Left lung (tissue), 10 donors: ENCODE data around the gene YAP1. TPM values are rescaled to one million over a fixed set of nuclear protein-coding genes. Genes with fewer than 3 reads are reported as not detected.
"Not testable (repeated sequence)": the region's sequence is repeated elsewhere in the genome, so short reads cannot be mapped to it uniquely, and the experiment has no call there.

Experiments used
- ATAC-seq: fragments of 200-7000 bp; cut with Tn5 transposase; one replicate; pipeline ENCODE4 v1.9.1; 2020; ENCODE audit warnings: moderate library complexity
- DNase-seq, 4 donors: peaks; one replicate each; pipeline ENCODE4 v3.0.0-alpha.2; 2013 to 2020
- H3K27ac ChIP-seq, 2 donors: fragments of 200-600 bp; sonication (generic) in 1 of 2; one replicate each; pipeline versions ENCODE4 v1.5.0 to v1.8.0; 2020 to 2021
- H3K27me3 ChIP-seq, 2 donors: fragments of 200-600 bp; sonication (generic) in 1 of 2; one replicate each; pipeline versions ENCODE4 v1.5.0 to v1.8.0; 2020 to 2021
- H3K36me3 ChIP-seq, 2 donors: fragments of 200-600 bp; sonication (generic) in 1 of 2; one replicate each; pipeline versions ENCODE4 v1.5.0 to v1.8.0; 2020 to 2021
- H3K4me1 ChIP-seq, 2 donors: fragments of 200-600 bp; one replicate each; pipeline ENCODE4 v1.8.0; 2021
- H3K4me3 ChIP-seq, 2 donors: fragments of 200-600 bp; sonication (generic) in 1 of 2; one replicate each; pipeline versions ENCODE4 v1.5.0 to v1.8.0; 2020 to 2021; ENCODE audit warnings: mild to moderate bottlenecking in 1 of 2
- H3K9me3 ChIP-seq, 2 donors: fragments of 200-600 bp; sonication (generic) in 1 of 2; one replicate each; pipeline versions ENCODE4 v1.5.0 to v1.8.0; 2020 to 2021
- CTCF ChIP-seq, 2 donors: fragments of 200-600 bp; sonication (generic) in 1 of 2; IDR thresholded peaks; one replicate each; pipeline versions ENCODE4 v1.5.0 to v1.8.0; 2021; ENCODE audit warnings: antibody characterized with exemption in 2 of 2
- intact Hi-C, 2 donors: fragments of 100-400 bp; cut with DNase I; formaldehyde crosslinking; loops; one replicate each; pipeline versions ENCODE4 v1.11.2 to v1.14.2; 2022
- polyA plus RNA-seq, 6 donors: library from polyadenylated mRNA; unstranded; fragments of 120-200 nt; gene quantifications; one replicate each; pipeline ENCODE4 v1.2.1, GENCODE V29; 2013; ENCODE audit not compliant: insufficient read length in 6 of 6
- total RNA-seq, 2 donors: library from RNA; stranded (reverse); fragmentation: NEBNext Ultra II Directional; extraction: Animal tissue kit (Norgen Biotek cat#: 25700); gene quantifications; one replicate each; pipeline ENCODE4 v1.2.1, GENCODE V29; 2021
- donor health status: DM: no; HTN: yes; CAD: no.
- donor health status: DM: no; HTN: no; CAD: no.

The YAP1 gene
- total and polyA plus RNA-seq, 8 donors: 105 to 384 (median 335) TPM

- Histone ChIP-seq H3K27ac (no peak overlapping the region), H3K27me3 (no peaks in the 10 kb centered on the region), H3K9me3 (peaks cover 0 to 3% of the 10 kb centered on the region in 2 donors), H3K4me1 (no peaks in the 10 kb centered on the region), H3K36me3 (no peaks in the 10 kb centered on the region), H3K4me3 (no peak overlapping the region)
- no peak for TF ChIP-seq CTCF (IDR thresholded peaks at IDR 0.05)
- DNase-seq (no peak), ATAC-seq (no peak)
- intact Hi-C loops: no loop called here
These were observed 86.6 kb downstream of the YAP1 start for GRCh38 chr11:102196816-102197215.

- H3K27me3 ChIP-seq: no peaks in the 10 kb centered on the region
- peaks cover 0 to 3% of the 10 kb centered on the region in 2 donors for H3K9me3 ChIP-seq
- H3K36me3 ChIP-seq: no peaks in the 10 kb centered on the region
- H3K27ac ChIP-seq: no peak overlapping the region
- DNase-seq (no peak), ATAC-seq (no peak)
- no peak for TF ChIP-seq CTCF (IDR thresholded peaks at IDR 0.05)
- intact Hi-C loops: no loop called here
- no peak overlapping the region for H3K4me3 ChIP-seq
- no peaks in the 10 kb centered on the region for H3K4me1 ChIP-seq
These were observed 87.5 kb downstream of the YAP1 start for GRCh38 chr11:102197670-102198139.

- intact Hi-C loops: no loop called here
- TF ChIP-seq CTCF (IDR thresholded peaks at IDR 0.05): no peak
- no peak for DNase-seq
- no peaks in the 10 kb centered on the region for H3K27me3 ChIP-seq
- no peak for ATAC-seq
- H3K9me3 ChIP-seq: peaks cover 0 to 3% of the 10 kb centered on the region in 2 donors
- no peaks in the 10 kb centered on the region for H3K4me1 ChIP-seq
- H3K36me3 ChIP-seq: no peaks in the 10 kb centered on the region
- H3K27ac ChIP-seq: no peak overlapping the region
- no peak overlapping the region for H3K4me3 ChIP-seq
These were observed 89.4 kb downstream of the YAP1 start for GRCh38 chr11:102199673-102200072.

GRCh38 chr11:102200325-102200724 is 90.1 kb downstream of the YAP1 start:
- DNase-seq, H3K27ac ChIP-seq, H3K36me3 ChIP-seq, intact Hi-C loops, H3K9me3 ChIP-seq, H3K27me3 ChIP-seq, H3K4me3 ChIP-seq, H3K4me1 ChIP-seq: not testable (repeated sequence)
- ATAC-seq: peak; percentile 48

- TF ChIP-seq CTCF (IDR thresholded peaks at IDR 0.05): no peak
- H3K27ac ChIP-seq: no peak overlapping the region
- H3K9me3 ChIP-seq: no peaks in the 10 kb centered on the region
- H3K4me3 ChIP-seq: no peak overlapping the region
- ATAC-seq (no peak), DNase-seq (no peak)
- no peaks in the 10 kb centered on the region for H3K27me3 ChIP-seq
- peaks cover 0 to 12% of the 10 kb centered on the region in 2 donors for H3K36me3 ChIP-seq
- H3K4me1 ChIP-seq: no peaks in the 10 kb centered on the region
- intact Hi-C loops: no loop called here
These were observed 91.5 kb downstream of the YAP1 start for GRCh38 chr11:102201776-102202175.

- TF ChIP-seq CTCF (IDR thresholded peaks at IDR 0.05): no peak
- intact Hi-C loops: no loop called here
- Histone ChIP-seq H3K4me1 (no peaks in the 10 kb centered on the region), H3K36me3 (peaks cover 0 to 18% of the 10 kb centered on the region in 2 donors), H3K4me3 (no peak overlapping the region), H3K27ac (no peak overlapping the region), H3K9me3 (no peaks in the 10 kb centered on the region), H3K27me3 (no peaks in the 10 kb centered on the region)
- DNase-seq: no peak
- ATAC-seq: no peak
These were observed 92.7 kb downstream of the YAP1 start for GRCh38 chr11:102202972-102203371.
